DND-41 (cell line): Measurements from ENCODE around the gene CCDC24.

ENCODE experiments used
- ATAC-seq: fragments of 200-7000 bp; cut with Tn5 transposase; 3 replicates; pipeline ENCODE4 v1.9.1; 2021; ENCODE audit warnings: low read depth; ENCODE audit not compliant: insufficient read depth
- DNase-seq: peaks from one replicate; pipeline ENCODE4 v3.0.0-alpha.2; 2020
- H2AFZ ChIP-seq: 2 replicates; pipeline ENCODE4 v1.6.0; 2012; ENCODE audit warnings: low read depth, low read length
- H3K27ac ChIP-seq: 2 replicates; pipeline ENCODE4 v1.5.1; 2012; ENCODE audit warnings: low read length, inconsistent platforms
- H3K27me3 ChIP-seq: fragments of 200-600 bp; sonication (generic); 2 replicates; pipeline ENCODE4 v1.6.0; 2012; ENCODE audit warnings: low read length, mild to moderate bottlenecking, inconsistent platforms; ENCODE audit not compliant: insufficient read depth, poor library complexity
- H3K36me3 ChIP-seq: 2 replicates; pipeline ENCODE4 v1.5.1; 2012; ENCODE audit warnings: low read length, inconsistent platforms; ENCODE audit not compliant: insufficient read depth
- H3K4me1 ChIP-seq: 2 replicates; pipeline ENCODE4 v1.5.1; 2012; ENCODE audit warnings: mild to moderate bottlenecking, low read length; ENCODE audit not compliant: insufficient read depth
- H3K4me2 ChIP-seq: 2 replicates; pipeline ENCODE4 v1.6.0; 2012; ENCODE audit warnings: mild to moderate bottlenecking, moderate library complexity, low read length, inconsistent platforms; ENCODE audit not compliant: insufficient read depth
- H3K4me3 ChIP-seq, 2 experiments: fragments of 200-600 bp in 1 of 2; shearing (Covaris generic) in 1 of 2; 2 replicates each; pipeline ENCODE4 v1.5.1; 2012 to 2016; ENCODE audit warnings: inconsistent platforms in 2 of 2, low read length in 2 of 2, mild to moderate bottlenecking in 2 of 2, low read depth in 1 of 2, moderate library complexity in 1 of 2
- H3K79me2 ChIP-seq: 2 replicates; pipeline ENCODE4 v1.6.0; 2012; ENCODE audit warnings: low read length, inconsistent platforms; ENCODE audit not compliant: insufficient read depth
- H3K9ac ChIP-seq: 2 replicates; pipeline ENCODE4 v1.6.0; 2012; ENCODE audit warnings: low read depth, mild to moderate bottlenecking, inconsistent platforms, low read length, moderate library complexity
- H3K9me3 ChIP-seq: 2 replicates; pipeline ENCODE4 v1.5.1; 2012; ENCODE audit warnings: low read length, moderate library complexity, mild to moderate bottlenecking, inconsistent platforms; ENCODE audit not compliant: insufficient read depth, severe bottlenecking
- H4K20me1 ChIP-seq: 2 replicates; pipeline ENCODE4 v1.6.0; 2012; ENCODE audit warnings: low read length; ENCODE audit not compliant: insufficient read depth
- EZH2 ChIP-seq: IDR thresholded peaks from 3 replicates; pipeline ENCODE4 v1.6.1; 2012; ENCODE audit warnings: borderline replicate concordance, low read depth, mild to moderate bottlenecking, moderate library complexity, low read length, inconsistent platforms; ENCODE audit not compliant: severe bottlenecking
- TF ChIP-seq, protein P1 (sequence below): IDR thresholded peaks from 2 replicates; pipeline ENCODE4 v1.5.1; 2012; ENCODE audit warnings: borderline replicate concordance, low read length, moderate library complexity, mild to moderate bottlenecking; ENCODE audit not compliant: poor library complexity, severe bottlenecking; ENCODE audit errors: extremely low read depth

The CCDC24 gene

GRCh38 chr1:44027320-44027719 lies 35.9 kb downstream of the CCDC24 start:
- TF ChIP-seq, protein P1, sequence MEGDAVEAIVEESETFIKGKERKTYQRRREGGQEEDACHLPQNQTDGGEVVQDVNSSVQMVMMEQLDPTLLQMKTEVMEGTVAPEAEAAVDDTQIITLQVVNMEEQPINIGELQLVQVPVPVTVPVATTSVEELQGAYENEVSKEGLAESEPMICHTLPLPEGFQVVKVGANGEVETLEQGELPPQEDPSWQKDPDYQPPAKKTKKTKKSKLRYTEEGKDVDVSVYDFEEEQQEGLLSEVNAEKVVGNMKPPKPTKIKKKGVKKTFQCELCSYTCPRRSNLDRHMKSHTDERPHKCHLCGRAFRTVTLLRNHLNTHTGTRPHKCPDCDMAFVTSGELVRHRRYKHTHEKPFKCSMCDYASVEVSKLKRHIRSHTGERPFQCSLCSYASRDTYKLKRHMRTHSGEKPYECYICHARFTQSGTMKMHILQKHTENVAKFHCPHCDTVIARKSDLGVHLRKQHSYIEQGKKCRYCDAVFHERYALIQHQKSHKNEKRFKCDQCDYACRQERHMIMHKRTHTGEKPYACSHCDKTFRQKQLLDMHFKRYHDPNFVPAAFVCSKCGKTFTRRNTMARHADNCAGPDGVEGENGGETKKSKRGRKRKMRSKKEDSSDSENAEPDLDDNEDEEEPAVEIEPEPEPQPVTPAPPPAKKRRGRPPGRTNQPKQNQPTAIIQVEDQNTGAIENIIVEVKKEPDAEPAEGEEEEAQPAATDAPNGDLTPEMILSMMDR, result no peak
- no peak for TF ChIP-seq EZH2

GRCh38 chr1:44029260-44029910 lies 38.0 kb downstream of the CCDC24 start:
- peak overlapping the region; percentile 78 for H3K4me2 ChIP-seq
- peak overlapping the region; percentile 98 for H2AFZ ChIP-seq
- DNase-seq (no peak), ATAC-seq (peak; percentile 66)
- no peaks in the 10 kb centered on the region for H3K9me3 ChIP-seq
- peak overlapping the region; percentile 70 for H3K9ac ChIP-seq
- H3K36me3 ChIP-seq, result no peaks in the 10 kb centered on the region
- TF ChIP-seq EZH2, result no peak
- no peaks in the 10 kb centered on the region for H3K79me2 ChIP-seq
- H3K27me3 ChIP-seq, result peaks cover 18% of the 10 kb centered on the region
- H4K20me1 ChIP-seq, result no peaks in the 10 kb centered on the region
- peak overlapping the region; percentile 69 to 70; a peak in 3 of 4 replicates for H3K4me3 ChIP-seq
- H3K4me1 ChIP-seq, result peaks cover 29% of the 10 kb centered on the region
- H3K27ac ChIP-seq, result peak overlapping the region; percentile 73

More at GRCh38 chr1:44027320-44027719, 35.9 kb downstream of the CCDC24 start:
- H3K9me3 ChIP-seq, result no peaks in the 10 kb centered on the region
- no peak for ATAC-seq
- H3K27me3 ChIP-seq, result peaks cover 18% of the 10 kb centered on the region
- no peak overlapping the region for H2AFZ ChIP-seq
- H4K20me1 ChIP-seq, result no peaks in the 10 kb centered on the region
- no peak overlapping the region for H3K9ac ChIP-seq
- peaks cover 29% of the 10 kb centered on the region for H3K4me1 ChIP-seq
- H3K79me2 ChIP-seq, result no peaks in the 10 kb centered on the region
- H3K4me3 ChIP-seq, result no peak overlapping the region
- no peak for DNase-seq
- no peak overlapping the region for H3K27ac ChIP-seq
- no peak overlapping the region for H3K4me2 ChIP-seq
- no peaks in the 10 kb centered on the region for H3K36me3 ChIP-seq

GRCh38 chr1:44029911-44030604 lies 38.7 kb downstream of the CCDC24 start:
- no peaks in the 10 kb centered on the region for H3K36me3 ChIP-seq
- H3K4me2 ChIP-seq, result peak overlapping the region; percentile 78
- no peaks in the 10 kb centered on the region for H3K9me3 ChIP-seq
- no peak for TF ChIP-seq EZH2
- TF ChIP-seq, protein P1, result no peak
- H2AFZ ChIP-seq, result peak overlapping the region; percentile 98
- ATAC-seq, result peak; percentile 81
- H3K79me2 ChIP-seq, result no peaks in the 10 kb centered on the region
- peak overlapping the region; percentile 70 for H3K9ac ChIP-seq
- peak; percentile 89 for DNase-seq
- H3K4me3 ChIP-seq, result peak overlapping the region; percentile 69 to 70; a peak in 3 of 4 replicates
- H4K20me1 ChIP-seq, result no peaks in the 10 kb centered on the region; the same call in 1 of the 2 replicates
- peak overlapping the region; percentile 73 for H3K27ac ChIP-seq
- H3K27me3 ChIP-seq, result peaks cover 18% of the 10 kb centered on the region
- H3K4me1 ChIP-seq, result peaks cover 29% of the 10 kb centered on the region

DNA sequence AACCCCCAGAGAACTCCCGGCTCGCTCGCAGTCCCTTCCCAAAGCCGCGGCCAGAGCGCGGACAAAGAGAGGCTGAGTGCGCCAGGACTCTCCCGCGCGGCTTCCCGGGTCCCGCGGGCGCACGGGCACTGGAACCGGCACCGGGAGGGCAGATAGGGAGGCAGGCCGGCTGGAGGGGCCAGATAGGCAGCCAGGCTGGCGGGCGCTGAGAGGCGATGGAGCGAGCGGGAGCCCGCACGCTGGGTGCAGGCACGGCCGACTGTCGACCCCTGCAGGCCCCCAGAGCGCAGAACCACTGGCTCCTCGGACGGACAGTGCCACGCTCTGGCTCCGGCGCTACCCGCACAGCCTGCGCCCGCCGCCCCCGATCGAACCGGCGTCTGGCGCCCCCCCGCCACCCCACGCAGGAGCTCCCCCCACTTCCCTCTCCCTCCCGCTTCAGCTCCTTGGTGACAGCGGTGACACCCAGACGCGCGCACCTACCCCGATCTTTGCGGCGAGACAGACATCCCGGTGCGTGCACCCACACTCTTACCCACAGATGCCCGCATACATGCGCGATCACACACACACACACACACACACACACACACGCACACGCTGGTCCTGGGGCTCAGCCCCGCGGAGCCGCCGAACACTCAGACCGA lies 39.3 kb downstream of the CCDC24 start:
- H2AFZ ChIP-seq, result peak overlapping the region; percentile 98
- peaks cover 29% of the 10 kb centered on the region for H3K4me1 ChIP-seq
- ATAC-seq, result peak; percentile 43
- H3K79me2 ChIP-seq, result no peaks in the 10 kb centered on the region
- H4K20me1 ChIP-seq, result no peaks in the 10 kb centered on the region; the same call in 1 of the 2 replicates
- TF ChIP-seq, protein P1, result peak; percentile 42
- no peak for TF ChIP-seq EZH2
- no peaks in the 10 kb centered on the region for H3K36me3 ChIP-seq
- H3K9ac ChIP-seq, result peak overlapping the region; percentile 70
- H3K4me2 ChIP-seq, result peak overlapping the region; percentile 78
- H3K9me3 ChIP-seq, result no peaks in the 10 kb centered on the region
- H3K27me3 ChIP-seq, result peaks cover 18% of the 10 kb centered on the region
- H3K27ac ChIP-seq, result peak overlapping the region; percentile 46
- H3K4me3 ChIP-seq, result peak overlapping the region; percentile 69 to 70; a peak in 3 of 4 replicates
- DNase-seq, result peak; percentile 49
